ENCODE results near the gene CEBPZOS.

- TF ChIP-seq ATF3 (IDR thresholded peaks at IDR 0.05) (peak; percentile 20), CTCF (IDR thresholded peaks at IDR 0.05; ENCODE audit: low read depth, low read length, missing input control) (no peak)
These were observed 35.2 kb downstream of the CEBPZOS start, which contains the start of the genes CEBPZ and NDUFAF7 for GRCh38 chr2:37231241-37232130.

All from liver (tissue), 3 donors.